Activated CD8-positive, alpha-beta memory T cell treated with anti-CD3 and anti-CD28 coated beads, Interleukin-2, amount 50 U/mL, for 24 hours (primary cell): ENCODE results near the gene UPF1.

Experiments used
- DNase-seq: peaks from one replicate; pipeline ENCODE4 v3.0.0-alpha.2; 2020; ENCODE audit errors: extremely low read depth

The UPF1 gene

GRCh38 chr19:18857223-18857622 is 25.5 kb downstream of the UPF1 start:
- no peak for DNase-seq

GRCh38 chr19:18858906-18859646 is 27.3 kb downstream of the UPF1 start:
- DNase-seq, result no peak

- no peak for DNase-seq
Measured at GRCh38 chr19:18859676-18860301, 28.0 kb downstream of the UPF1 start.

GRCh38 chr19:18860302-18860700 is 28.5 kb downstream of the UPF1 start:
- no peak for DNase-seq

GRCh38 chr19:18860725-18861124 is 29.0 kb downstream of the UPF1 start:
- no peak for DNase-seq

GRCh38 chr19:18861235-18861634 is 29.5 kb downstream of the UPF1 start:
- DNase-seq, result no peak

- no peak for DNase-seq
Measured at GRCh38 chr19:18861917-18862316, 30.2 kb downstream of the UPF1 start.

- DNase-seq, result no peak
Measured at GRCh38 chr19:18862976-18863842, 31.4 kb downstream of the UPF1 start.

- no peak for DNase-seq
Measured at GRCh38 chr19:18863843-18864362, 32.1 kb downstream of the UPF1 start.

- DNase-seq, result no peak
Measured at GRCh38 chr19:18865106-18865972, 33.6 kb downstream of the UPF1 start.

- DNase-seq, result no peak
Measured at GRCh38 chr19:18865973-18866799, 34.4 kb downstream of the UPF1 start.

GRCh38 chr19:18866800-18867123 is 35.0 kb downstream of the UPF1 start:
- no peak for DNase-seq

GRCh38 chr19:18867199-18867598 is 35.4 kb downstream of the UPF1 start:
- DNase-seq, result no peak

- no peak for DNase-seq
Measured at GRCh38 chr19:18867751-18868150, 36.0 kb downstream of the UPF1 start.

- no peak for DNase-seq
Measured at GRCh38 chr19:18868380-18869022, 36.7 kb downstream of the UPF1 start.

- DNase-seq, result no peak
Measured at GRCh38 chr19:18869023-18869618, 37.4 kb downstream of the UPF1 start.

GRCh38 chr19:18869781-18870530 is 38.2 kb downstream of the UPF1 start:
- DNase-seq, result no peak

- DNase-seq, result no peak
Measured at GRCh38 chr19:18870531-18871172, 38.9 kb downstream of the UPF1 start.
